ENCODE measurements around the gene RPGRIP1L. TPM values are rescaled to one million over a fixed set of nuclear protein-coding genes. Genes with fewer than 3 reads are reported as not detected.
A peak's percentile ranks its signal among the peaks of the same experiment; 100 is the strongest.

RPGRIP1L gene
- polyA plus RNA-seq, 1 donor (not counting 4 experiments of a cell fraction or from before 2014, with no cell fraction given) = 11.6 TPM

- Histone ChIP-seq H3K79me2 (ENCODE audit: control insufficient read depth, insufficient read depth, low read length) (no peaks in the 10 kb centered on the region), H3K4me2 (ENCODE audit: control insufficient read depth, extremely low read depth, insufficient read depth, low read depth, low read length) (no peak overlapping the region), H3K4me1 (ENCODE audit: control insufficient read depth, extremely low read depth, insufficient read depth, low read length) (no peaks in the 10 kb centered on the region), H4K20me1 (ENCODE audit: control insufficient read depth, extremely low read depth, insufficient read depth, low read length) (no peaks in the 10 kb centered on the region), H3K9ac (ENCODE audit: control insufficient read depth, extremely low read depth, insufficient read depth, low read length) (no peak overlapping the region), H3K27ac (ENCODE audit: control insufficient read depth, insufficient read depth, low read length) (no peak overlapping the region), H3K36me3 (ENCODE audit: control insufficient read depth in 2 of 2, extremely low read depth in 1 of 2, insufficient read depth in 2 of 2, low read length in 2 of 2) (no peaks in the 10 kb centered on the region), H3K27me3 (ENCODE audit: control insufficient read depth, extremely low read depth, insufficient read depth, low read length) (peaks cover 8% of the 10 kb centered on the region), H3K4me3 (ENCODE audit: control insufficient read depth in 2 of 3, extremely low read depth in 1 of 3, insufficient read depth in 2 of 3, low read depth in 1 of 3, low read length in 3 of 3) (no peak overlapping the region), H3K9me1 (ENCODE audit: control insufficient read depth, extremely low read depth, insufficient read depth, low read length) (no peaks in the 10 kb centered on the region), H3K9me3 (ENCODE audit: control insufficient read depth, low read depth, low read length) (no peaks in the 10 kb centered on the region), H2AFZ (ENCODE audit: control insufficient read depth, low read length) (no peak overlapping the region)
- TF ChIP-seq CTCF (optimal IDR thresholded peaks at IDR 0.05 in 1 of 3, IDR thresholded peaks at IDR 0.05 in 1 of 3, conservative IDR thresholded peaks at IDR 0.05 in 1 of 3; ENCODE audit: extremely low read depth in 1 of 3, insufficient read depth in 2 of 3, low read length in 3 of 3) = no peak
- no peak for TF ChIP-seq EZH2 (IDR thresholded peaks at IDR 0.05; ENCODE audit: low read length)
- dilution Hi-C loops (cut with MboI; ENCODE audit: extremely low pct_ligation_motif_present, low sequenced_read_pairs) = no loop called here
- DNase-seq (ENCODE audit: low read depth, low spot score) = no peak
- no peak for FAIRE-seq
Observed at GRCh38 chr16:53556521-53556920, 147.1 kb downstream of the RPGRIP1L start.

GRCh38 chr16:53549970-53550690 is 153.5 kb downstream of the RPGRIP1L start:
- no peaks in the 10 kb centered on the region for H3K9me3 ChIP-seq (ENCODE audit: control insufficient read depth, low read depth, low read length)
- DNase-seq (ENCODE audit: low read depth, low spot score) = no peak
- H3K4me1 ChIP-seq (ENCODE audit: control insufficient read depth, extremely low read depth, insufficient read depth, low read length) = peaks cover 7% of the 10 kb centered on the region
- no peak overlapping the region for H3K4me3 ChIP-seq (ENCODE audit: control insufficient read depth in 2 of 3, extremely low read depth in 1 of 3, insufficient read depth in 2 of 3, low read depth in 1 of 3, low read length in 3 of 3)
- peak; percentile 94 for FAIRE-seq
- no peaks in the 10 kb centered on the region for H3K36me3 ChIP-seq (ENCODE audit: control insufficient read depth in 2 of 2, extremely low read depth in 1 of 2, insufficient read depth in 2 of 2, low read length in 2 of 2)
- peak overlapping the region; percentile 63 for H2AFZ ChIP-seq (ENCODE audit: control insufficient read depth, low read length)
- H3K9me1 ChIP-seq (ENCODE audit: control insufficient read depth, extremely low read depth, insufficient read depth, low read length) = no peaks in the 10 kb centered on the region
- H3K27ac ChIP-seq (ENCODE audit: control insufficient read depth, insufficient read depth, low read length) = no peak overlapping the region
- TF ChIP-seq CTCF (optimal IDR thresholded peaks at IDR 0.05 in 1 of 3, IDR thresholded peaks at IDR 0.05 in 1 of 3, conservative IDR thresholded peaks at IDR 0.05 in 1 of 3; ENCODE audit: extremely low read depth in 1 of 3, insufficient read depth in 2 of 3, low read length in 3 of 3) (peak; percentile 68 to 90 (median 87)), EZH2 (IDR thresholded peaks at IDR 0.05; ENCODE audit: low read length) (no peak)
- H3K4me2 ChIP-seq (ENCODE audit: control insufficient read depth, extremely low read depth, insufficient read depth, low read depth, low read length) = peak overlapping the region; percentile 52
- H3K9ac ChIP-seq (ENCODE audit: control insufficient read depth, extremely low read depth, insufficient read depth, low read length) = no peak overlapping the region
- dilution Hi-C loops (cut with MboI; ENCODE audit: extremely low pct_ligation_motif_present, low sequenced_read_pairs) = no loop called here
- H3K79me2 ChIP-seq (ENCODE audit: control insufficient read depth, insufficient read depth, low read length) = no peaks in the 10 kb centered on the region
- no peaks in the 10 kb centered on the region for H4K20me1 ChIP-seq (ENCODE audit: control insufficient read depth, extremely low read depth, insufficient read depth, low read length)
- H3K27me3 ChIP-seq (ENCODE audit: control insufficient read depth, extremely low read depth, insufficient read depth, low read length) = peaks cover 18% of the 10 kb centered on the region

Other genes starting within 250 kb of the RPGRIP1L start
- gene AKTIP, start 200.7 kb downstream of the RPGRIP1L start, polyA plus RNA-seq = 16.6 to 24.3 TPM (median 23.6 TPM) in 3 replicates
- gene FTO, start 297 bp upstream of the RPGRIP1L start, polyA plus RNA-seq = 46.8 to 87.2 TPM (median 56.4 TPM) in 3 replicates

Measured in keratinocyte (primary cell).